Parathyroid adenoma (tissue), 2 donors: ENCODE measurements around the gene ALK.

Experiments
- H2AFZ ChIP-seq: fragments of 300-600 bp; sonication (generic); one replicate; pipeline ENCODE4 v1.7.0; 2017; ENCODE audit warnings: antibody characterized with exemption, mild to moderate bottlenecking
- H3K27ac ChIP-seq: fragments of 300-600 bp; sonication (generic); one replicate; pipeline ENCODE4 v1.7.0; 2017
- H3K27me3 ChIP-seq: fragments of 300-600 bp; sonication (generic); one replicate; pipeline ENCODE4 v1.7.0; 2017; ENCODE audit warnings: low read length; ENCODE audit not compliant: control insufficient read depth, insufficient read depth
- H3K36me3 ChIP-seq: fragments of 300-600 bp; sonication (generic); one replicate; pipeline ENCODE4 v1.7.0; 2017; ENCODE audit warnings: low read length; ENCODE audit not compliant: control insufficient read depth, insufficient read depth
- H3K4me1 ChIP-seq: fragments of 300-600 bp; sonication (generic); one replicate; pipeline ENCODE4 v1.7.0; 2017; ENCODE audit warnings: control low read depth
- H3K4me2 ChIP-seq: fragments of 300-600 bp; sonication (generic); one replicate; pipeline ENCODE4 v1.7.0; 2017; ENCODE audit warnings: low read length
- H3K4me3 ChIP-seq: fragments of 300-600 bp; sonication (generic); one replicate; pipeline ENCODE4 v1.7.0; 2017; ENCODE audit warnings: low read depth, low read length
- H3K79me2 ChIP-seq: fragments of 300-600 bp; sonication (generic); one replicate; pipeline ENCODE4 v1.7.0; 2017; ENCODE audit warnings: control low read depth
- H3K9ac ChIP-seq: fragments of 300-600 bp; sonication (generic); one replicate; pipeline ENCODE4 v1.7.0; 2017; ENCODE audit warnings: mild to moderate bottlenecking
- H3K9me3 ChIP-seq: fragments of 300-600 bp; sonication (generic); one replicate; pipeline ENCODE4 v1.7.0; 2017; ENCODE audit warnings: low read length; ENCODE audit not compliant: control insufficient read depth
- CTCF ChIP-seq: fragments of 300-600 bp; sonication (generic); IDR thresholded peaks from one replicate; pipeline ENCODE4 v1.7.0; 2017; ENCODE audit warnings: antibody characterized with exemption, mild to moderate bottlenecking
- donor health status: primary hyperparathyroidism.

Gene ALK

GRCh38 chr2:29459445-29460179 is 461.8 kb downstream of the ALK start:
- Histone ChIP-seq H3K4me3 (no peak overlapping the region), H3K27ac (no peak overlapping the region), H3K27me3 (no peaks in the 10 kb centered on the region), H3K9me3 (no peaks in the 10 kb centered on the region), H3K36me3 (no peaks in the 10 kb centered on the region), H2AFZ (no peak overlapping the region), H3K79me2 (no peaks in the 10 kb centered on the region), H3K9ac (no peak overlapping the region), H3K4me2 (no peak overlapping the region), H3K4me1 (no peaks in the 10 kb centered on the region)
- no peak for TF ChIP-seq CTCF

GRCh38 chr2:29456429-29456828 is 465.0 kb downstream of the ALK start:
- no peak overlapping the region for H3K27ac ChIP-seq
- H3K79me2 ChIP-seq, result no peaks in the 10 kb centered on the region
- no peak for TF ChIP-seq CTCF
- no peak overlapping the region for H2AFZ ChIP-seq
- H3K4me2 ChIP-seq, result no peak overlapping the region
- no peak overlapping the region for H3K9ac ChIP-seq
- H3K27me3 ChIP-seq, result no peaks in the 10 kb centered on the region
- no peak overlapping the region for H3K4me3 ChIP-seq
- H3K36me3 ChIP-seq, result no peaks in the 10 kb centered on the region
- no peaks in the 10 kb centered on the region for H3K9me3 ChIP-seq
- no peaks in the 10 kb centered on the region for H3K4me1 ChIP-seq

GRCh38 chr2:29455200-29455860 is 466.1 kb downstream of the ALK start:
- Histone ChIP-seq H3K4me2 (no peak overlapping the region), H3K79me2 (no peaks in the 10 kb centered on the region), H2AFZ (no peak overlapping the region), H3K27ac (no peak overlapping the region), H3K4me3 (no peak overlapping the region), H3K27me3 (no peaks in the 10 kb centered on the region), H3K4me1 (no peaks in the 10 kb centered on the region), H3K9me3 (no peaks in the 10 kb centered on the region), H3K9ac (no peak overlapping the region), H3K36me3 (no peaks in the 10 kb centered on the region)
- no peak for TF ChIP-seq CTCF

- no peaks in the 10 kb centered on the region for H3K36me3 ChIP-seq
Observed at GRCh38 chr2:29452036-29452435, 469.4 kb downstream of the ALK start.

More at GRCh38 chr2:29452036-29452435, 469.4 kb downstream of the ALK start:
- no peak for TF ChIP-seq CTCF
- Histone ChIP-seq H3K4me2 (no peak overlapping the region), H2AFZ (no peak overlapping the region), H3K9ac (no peak overlapping the region), H3K27me3 (no peaks in the 10 kb centered on the region), H3K79me2 (no peaks in the 10 kb centered on the region), H3K27ac (no peak overlapping the region), H3K4me1 (no peaks in the 10 kb centered on the region), H3K9me3 (no peaks in the 10 kb centered on the region), H3K4me3 (no peak overlapping the region)
